ENCODE results near the gene RILPL1.

DNA sequence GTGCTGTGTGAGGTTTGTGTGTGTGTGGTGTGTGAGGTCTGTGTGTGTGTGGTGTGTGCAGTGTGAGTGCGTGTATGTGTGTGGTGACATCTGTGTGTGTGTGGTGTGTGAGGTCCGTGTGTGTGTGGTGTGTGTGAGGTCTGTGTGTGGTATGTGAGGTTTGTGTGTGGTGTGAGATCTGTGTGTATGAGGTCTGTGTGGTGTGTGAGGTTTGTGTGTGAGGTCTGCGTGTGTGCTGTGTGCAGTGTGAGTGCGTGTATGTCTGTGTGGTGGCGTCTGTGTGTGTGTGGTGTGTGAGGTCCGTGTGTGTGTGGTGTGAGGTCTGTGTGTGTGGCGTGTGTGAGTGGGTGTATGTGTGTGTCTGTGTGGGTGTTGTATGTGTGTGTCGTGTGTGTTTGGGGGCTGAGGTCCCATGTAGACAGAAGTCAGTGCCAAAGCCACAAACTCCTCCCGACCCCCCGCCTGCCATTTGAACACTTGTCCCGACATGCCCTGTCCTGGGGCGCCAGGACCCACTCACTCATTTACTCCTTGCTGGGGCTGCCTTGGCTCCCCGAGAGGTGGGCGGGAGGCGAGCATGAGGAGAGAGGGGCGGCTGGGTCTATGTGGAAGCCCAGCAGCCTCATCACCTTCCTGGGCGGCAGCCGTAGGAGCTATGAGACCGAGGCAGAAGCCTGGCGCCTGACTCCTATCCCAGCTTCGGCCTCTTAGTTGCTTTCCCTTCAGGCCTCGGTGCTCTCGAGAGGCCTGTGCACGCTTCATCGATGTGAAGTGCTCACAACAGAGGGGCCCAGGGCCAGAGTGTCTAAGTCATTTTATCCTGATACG lies 20.5 kb downstream of the RILPL1 start:
- TF ChIP-seq, protein P1, sequence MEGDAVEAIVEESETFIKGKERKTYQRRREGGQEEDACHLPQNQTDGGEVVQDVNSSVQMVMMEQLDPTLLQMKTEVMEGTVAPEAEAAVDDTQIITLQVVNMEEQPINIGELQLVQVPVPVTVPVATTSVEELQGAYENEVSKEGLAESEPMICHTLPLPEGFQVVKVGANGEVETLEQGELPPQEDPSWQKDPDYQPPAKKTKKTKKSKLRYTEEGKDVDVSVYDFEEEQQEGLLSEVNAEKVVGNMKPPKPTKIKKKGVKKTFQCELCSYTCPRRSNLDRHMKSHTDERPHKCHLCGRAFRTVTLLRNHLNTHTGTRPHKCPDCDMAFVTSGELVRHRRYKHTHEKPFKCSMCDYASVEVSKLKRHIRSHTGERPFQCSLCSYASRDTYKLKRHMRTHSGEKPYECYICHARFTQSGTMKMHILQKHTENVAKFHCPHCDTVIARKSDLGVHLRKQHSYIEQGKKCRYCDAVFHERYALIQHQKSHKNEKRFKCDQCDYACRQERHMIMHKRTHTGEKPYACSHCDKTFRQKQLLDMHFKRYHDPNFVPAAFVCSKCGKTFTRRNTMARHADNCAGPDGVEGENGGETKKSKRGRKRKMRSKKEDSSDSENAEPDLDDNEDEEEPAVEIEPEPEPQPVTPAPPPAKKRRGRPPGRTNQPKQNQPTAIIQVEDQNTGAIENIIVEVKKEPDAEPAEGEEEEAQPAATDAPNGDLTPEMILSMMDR (conservative IDR thresholded peaks at IDR 0.05) = no peak
- no peak for TF ChIP-seq EZH2 (IDR thresholded peaks at IDR 0.05; ENCODE audit: low read depth)

Measured in PC-9 (cell line).